CD4-positive, alpha-beta T cell treated with Interleukin-15 for 1 hour (primary cell): ENCODE measurements around the gene TP73.

ENCODE experiments used
- DNase-seq: peaks from one replicate; pipeline ENCODE4 v3.0.0-alpha.2; 2020

Gene TP73

GRCh38 chr1:3691421-3692204, 39.3 kb downstream of the TP73 start:
- no peak for DNase-seq

- DNase-seq, result no peak
These were observed 40.3 kb downstream of the TP73 start for GRCh38 chr1:3692598-3692997.

- no peak for DNase-seq
These were observed 41.0 kb downstream of the TP73 start for GRCh38 chr1:3693321-3693720.

GRCh38 chr1:3695326-3696217, 43.3 kb downstream of the TP73 start:
- DNase-seq, result no peak

GRCh38 chr1:3696689-3697088, 44.4 kb downstream of the TP73 start:
- DNase-seq, result no peak

- no peak for DNase-seq
These were observed 44.8 kb downstream of the TP73 start for GRCh38 chr1:3697104-3697503.

- DNase-seq, result no peak
These were observed 45.5 kb downstream of the TP73 start for GRCh38 chr1:3697810-3698209.

GRCh38 chr1:3698660-3699408, 46.5 kb downstream of the TP73 start:
- no peak for DNase-seq

- DNase-seq, result no peak
These were observed 47.3 kb downstream of the TP73 start for GRCh38 chr1:3699596-3699995.

GRCh38 chr1:3700631-3701030, 48.3 kb downstream of the TP73 start:
- DNase-seq, result no peak

- no peak for DNase-seq
These were observed 50.2 kb downstream of the TP73 start for GRCh38 chr1:3702528-3702927.

GRCh38 chr1:3702990-3703728, 50.8 kb downstream of the TP73 start:
- no peak for DNase-seq

GRCh38 chr1:3703786-3704371, 51.6 kb downstream of the TP73 start:
- DNase-seq, result no peak

GRCh38 chr1:3705341-3705950, 53.1 kb downstream of the TP73 start:
- DNase-seq, result no peak

GRCh38 chr1:3706651-3707297, 54.5 kb downstream of the TP73 start:
- DNase-seq, result no peak

GRCh38 chr1:3707298-3707938, 55.1 kb downstream of the TP73 start:
- no peak for DNase-seq

- no peak for DNase-seq
These were observed 55.6 kb downstream of the TP73 start for GRCh38 chr1:3707939-3708328.

GRCh38 chr1:3708791-3709190, 56.5 kb downstream of the TP73 start:
- DNase-seq, result no peak

GRCh38 chr1:3710251-3710650, 57.9 kb downstream of the TP73 start:
- DNase-seq, result no peak

GRCh38 chr1:3711381-3711779, 59.1 kb downstream of the TP73 start:
- DNase-seq, result no peak
